Astrocyte of the cerebellum (primary cell): ENCODE data around the gene SPACDR.
"Not testable (repeated sequence)": the region's sequence is repeated elsewhere in the genome, so short reads cannot be mapped to it uniquely, and the experiment has no call there.

Experiments used
- DNase-seq: peaks from one replicate; pipeline ENCODE4 v3.0.0-alpha.2; 2011; ENCODE audit warnings: low read depth
- H3K4me3 ChIP-seq: 2 replicates; pipeline ENCODE4 v1.5.1; 2011; ENCODE audit warnings: mild to moderate bottlenecking, low read depth, low read length, moderate library complexity
- in situ Hi-C: cut with HindIII; loops from 2 replicates; pipeline ENCODE4 v1.10.0; 2017; ENCODE audit warnings: low sequenced_read_pairs
- TF ChIP-seq, protein P1 (sequence below): IDR thresholded peaks from 2 replicates; pipeline ENCODE4 v1.5.1; 2012; ENCODE audit warnings: low read length, low read depth, moderate library complexity, mild to moderate bottlenecking; ENCODE audit errors: missing control alignments

Gene SPACDR

DNA sequence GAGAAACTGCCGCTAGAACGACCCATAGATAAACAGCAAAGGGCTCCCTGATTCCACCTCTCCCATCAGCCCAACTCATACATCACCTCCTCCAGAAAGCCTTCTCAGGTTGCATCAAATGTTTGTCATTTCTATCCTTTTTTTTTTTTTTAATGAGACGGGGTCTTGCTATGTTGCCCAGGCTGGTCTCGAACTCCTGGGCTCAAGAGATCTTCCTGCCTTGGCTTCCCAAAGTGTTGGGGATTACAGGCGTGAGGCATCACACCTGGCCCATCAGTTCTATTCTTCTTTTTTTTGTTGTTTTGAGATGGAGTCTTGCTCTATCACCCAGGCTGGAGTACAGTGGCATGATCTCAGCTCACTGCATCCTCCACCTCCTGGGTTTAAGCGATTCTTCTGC lies 7.0 kb downstream of the SPACDR start:
- TF ChIP-seq, protein P1, sequence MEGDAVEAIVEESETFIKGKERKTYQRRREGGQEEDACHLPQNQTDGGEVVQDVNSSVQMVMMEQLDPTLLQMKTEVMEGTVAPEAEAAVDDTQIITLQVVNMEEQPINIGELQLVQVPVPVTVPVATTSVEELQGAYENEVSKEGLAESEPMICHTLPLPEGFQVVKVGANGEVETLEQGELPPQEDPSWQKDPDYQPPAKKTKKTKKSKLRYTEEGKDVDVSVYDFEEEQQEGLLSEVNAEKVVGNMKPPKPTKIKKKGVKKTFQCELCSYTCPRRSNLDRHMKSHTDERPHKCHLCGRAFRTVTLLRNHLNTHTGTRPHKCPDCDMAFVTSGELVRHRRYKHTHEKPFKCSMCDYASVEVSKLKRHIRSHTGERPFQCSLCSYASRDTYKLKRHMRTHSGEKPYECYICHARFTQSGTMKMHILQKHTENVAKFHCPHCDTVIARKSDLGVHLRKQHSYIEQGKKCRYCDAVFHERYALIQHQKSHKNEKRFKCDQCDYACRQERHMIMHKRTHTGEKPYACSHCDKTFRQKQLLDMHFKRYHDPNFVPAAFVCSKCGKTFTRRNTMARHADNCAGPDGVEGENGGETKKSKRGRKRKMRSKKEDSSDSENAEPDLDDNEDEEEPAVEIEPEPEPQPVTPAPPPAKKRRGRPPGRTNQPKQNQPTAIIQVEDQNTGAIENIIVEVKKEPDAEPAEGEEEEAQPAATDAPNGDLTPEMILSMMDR, result no peak
- in situ Hi-C loops, result no loop called here
- no peak for DNase-seq
- no peak overlapping the region for H3K4me3 ChIP-seq

GRCh38 chr7:100456562-100456961 lies 7.5 kb downstream of the SPACDR start:
- no peak for DNase-seq
- TF ChIP-seq, protein P1, result no peak
- H3K4me3 ChIP-seq, result no peak overlapping the region
- in situ Hi-C loops, result no loop called here

DNA sequence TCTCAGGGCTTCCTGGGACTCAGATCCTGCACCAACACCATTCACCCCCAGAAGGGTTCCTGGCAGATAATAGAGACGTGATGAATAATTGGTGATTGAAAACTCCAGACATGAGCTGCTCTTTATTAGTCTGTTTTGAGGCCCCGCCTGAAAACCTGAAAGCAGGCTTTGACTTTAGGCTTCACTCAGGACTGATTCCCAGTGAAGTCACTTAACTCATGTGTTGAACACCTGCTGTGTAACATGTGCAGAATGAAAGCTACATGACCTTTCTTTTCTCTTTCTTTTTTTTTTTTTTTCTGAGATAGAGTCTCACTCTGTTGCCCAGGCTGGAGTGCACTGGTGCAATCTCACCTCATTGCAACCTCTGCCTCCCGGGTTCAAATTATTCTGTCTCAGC lies 8.9 kb downstream of the SPACDR start:
- DNase-seq, result no peak
- TF ChIP-seq, protein P1, result no peak
- in situ Hi-C loops, result no loop called here
- H3K4me3 ChIP-seq, result no peak overlapping the region

GRCh38 chr7:100453854-100454253 lies 10.2 kb downstream of the SPACDR start:
- H3K4me3 ChIP-seq, result not testable (repeated sequence)

DNA sequence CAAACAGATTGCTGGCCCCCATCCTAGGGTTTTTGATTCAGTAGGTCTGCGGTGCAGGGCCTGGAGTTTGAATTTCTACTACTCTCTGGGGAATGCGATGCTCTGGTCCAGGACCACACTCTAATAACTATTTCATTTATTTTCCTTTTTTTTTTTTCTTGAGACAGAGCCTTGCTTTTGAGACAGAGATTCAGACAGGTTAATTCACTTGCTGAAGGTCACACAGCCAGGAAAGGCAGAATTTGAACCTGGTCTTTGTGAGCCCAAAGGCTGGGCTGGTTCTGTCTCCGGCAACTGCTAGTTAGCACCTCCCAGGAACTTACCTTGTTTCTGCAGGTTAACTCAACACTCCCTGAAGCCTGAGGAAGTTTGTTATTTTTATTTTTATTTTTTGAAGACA lies 11.5 kb downstream of the SPACDR start:
- no peak overlapping the region for H3K4me3 ChIP-seq
- no peak for DNase-seq
- TF ChIP-seq, protein P1, result no peak
- in situ Hi-C loops, result no loop called here

More at GRCh38 chr7:100453854-100454253, 10.2 kb downstream of the SPACDR start:
- in situ Hi-C loops, DNase-seq: not testable (repeated sequence)

- TF ChIP-seq, protein P1, result no peak
- DNase-seq, result no peak
- no peak overlapping the region for H3K4me3 ChIP-seq
- in situ Hi-C loops, result no loop called here
Measured at GRCh38 chr7:100449190-100449795, 14.8 kb downstream of the SPACDR start.

- in situ Hi-C loops, H3K4me3 ChIP-seq: not testable (repeated sequence)
Measured at GRCh38 chr7:100447363-100447762, 16.7 kb downstream of the SPACDR start.

DNA sequence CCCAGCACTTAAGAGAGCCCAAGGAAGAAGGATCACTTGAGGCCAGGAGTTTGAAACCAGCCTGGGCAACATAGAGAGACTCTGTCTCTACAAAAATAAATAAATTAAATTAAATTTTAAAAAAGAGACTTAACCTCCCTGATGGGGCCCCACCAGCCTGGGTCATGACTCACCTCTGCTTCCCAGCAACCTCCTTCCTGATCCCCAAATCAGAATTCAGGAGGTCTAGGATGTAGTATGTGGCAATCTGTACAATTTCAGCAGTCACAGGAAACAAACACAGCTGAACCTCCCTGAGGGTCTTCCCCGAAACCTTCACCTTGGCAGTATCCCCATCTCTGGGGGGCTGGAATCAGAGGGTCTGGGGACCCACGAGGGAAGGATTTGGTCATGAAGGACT lies 18.0 kb downstream of the SPACDR start:
- in situ Hi-C loops, result no loop called here
- H3K4me3 ChIP-seq, result no peak overlapping the region
- DNase-seq, result no peak

More at GRCh38 chr7:100447363-100447762, 16.7 kb downstream of the SPACDR start:
- not testable (repeated sequence) for DNase-seq

More for the DNA sequence above, 18.0 kb downstream of the SPACDR start:
- TF ChIP-seq, protein P1, result no peak
